GM12874 (cell line): Measurements from ENCODE around the gene ZNF649.

Experiments
- CTCF ChIP-seq: IDR thresholded peaks from 2 replicates; pipeline ENCODE4 v1.5.1; 2011; ENCODE audit warnings: low read depth, mild to moderate bottlenecking, control low read depth, low read length, moderate library complexity; ENCODE audit not compliant: insufficient read depth

The ZNF649 gene

GRCh38 chr19:51904331-51905165 is at the start of gene ZNF649:
ZNF649 (minus strand) TSS chr19:51905017; CDS start chr19:51900107, 4,910 bp downstream.
- no peak for TF ChIP-seq CTCF

- TF ChIP-seq CTCF = no peak
Measured at GRCh38 chr19:51948975-51949374, 44.2 kb upstream of the ZNF649 start.

- TF ChIP-seq CTCF = no peak
Measured at GRCh38 chr19:51946602-51947001, 41.8 kb upstream of the ZNF649 start.

GRCh38 chr19:51944798-51945552 is 40.2 kb upstream of the ZNF649 start:
- TF ChIP-seq CTCF = no peak

- no peak for TF ChIP-seq CTCF
Measured at GRCh38 chr19:51938936-51939335, 34.1 kb upstream of the ZNF649 start.

- no peak for TF ChIP-seq CTCF
Measured at GRCh38 chr19:51931921-51932320, 27.1 kb upstream of the ZNF649 start.

GRCh38 chr19:51927859-51928258 is 23.0 kb upstream of the ZNF649 start:
- no peak for TF ChIP-seq CTCF
